ENCODE results near the gene C1QTNF6.
"Not testable (repeated sequence)": the region's sequence is repeated elsewhere in the genome, so short reads cannot be mapped to it uniquely, and the experiment has no call there.

C1QTNF6 gene

GRCh38 chr22:37206118-37206840 is 18.2 kb upstream of the C1QTNF6 start:
- no peak for TF ChIP-seq Cebpa-rat (IDR thresholded peaks at IDR 0.05)
- H3K9me3 ChIP-seq (replicated peaks in 1 of 11): no peaks in the 10 kb centered on the region
- H3K4me2 ChIP-seq: peak overlapping the region in 1 of 11 experiments; percentile 10; a peak in 1 of 22 replicates
- H4K20me1 ChIP-seq: no peaks in the 10 kb centered on the region
- H3K4me3 ChIP-seq: no peak overlapping the region
- H3K27me3 ChIP-seq: no peaks in the 10 kb centered on the region
- no peak overlapping the region for H3K27ac ChIP-seq
- H3K4me1 ChIP-seq: peaks cover 16 to 39% (median 30%) of the 10 kb centered on the region in 10 experiments; a peak in 19 of 20 replicates
- H3K36me3 ChIP-seq: no peaks in the 10 kb centered on the region
- no peak overlapping the region for H3K9ac ChIP-seq

DNA sequence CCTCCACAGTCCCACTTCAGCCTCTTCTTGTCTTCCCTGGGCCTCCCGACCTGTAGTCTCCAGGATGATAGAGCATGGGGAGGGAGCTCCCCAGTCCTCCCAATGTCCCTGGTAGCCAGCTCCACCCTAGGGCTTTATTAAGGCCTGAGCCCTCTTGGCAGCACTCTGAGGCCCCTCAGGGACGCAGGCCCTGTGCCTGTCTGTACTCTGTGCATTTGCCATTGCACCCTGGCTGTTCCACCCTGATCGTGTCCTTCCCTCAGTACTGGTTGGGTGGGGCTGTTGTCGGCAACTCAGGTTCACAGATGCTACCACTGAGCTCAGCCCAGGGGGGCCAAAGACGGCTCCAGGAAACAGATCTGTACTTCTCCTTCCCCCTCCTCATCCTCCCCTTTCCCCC is 17.0 kb upstream of the C1QTNF6 start:
- Histone ChIP-seq H3K4me3 (no peak overlapping the region), H3K36me3 (no peaks in the 10 kb centered on the region), H3K4me2 (peak overlapping the region in 9 of 11 experiments; percentile 10 to 34 (median 21); a peak in 13 of 22 replicates), H3K27ac (no peak overlapping the region), H4K20me1 (no peaks in the 10 kb centered on the region), H3K27me3 (no peaks in the 10 kb centered on the region), H3K9me3 (replicated peaks in 1 of 11) (no peaks in the 10 kb centered on the region), H3K9ac (no peak overlapping the region), H3K4me1 (peaks cover 27 to 51% (median 42%) of the 10 kb centered on the region in 10 experiments)
- TF ChIP-seq Cebpa-rat (IDR thresholded peaks at IDR 0.05): no peak

DNA sequence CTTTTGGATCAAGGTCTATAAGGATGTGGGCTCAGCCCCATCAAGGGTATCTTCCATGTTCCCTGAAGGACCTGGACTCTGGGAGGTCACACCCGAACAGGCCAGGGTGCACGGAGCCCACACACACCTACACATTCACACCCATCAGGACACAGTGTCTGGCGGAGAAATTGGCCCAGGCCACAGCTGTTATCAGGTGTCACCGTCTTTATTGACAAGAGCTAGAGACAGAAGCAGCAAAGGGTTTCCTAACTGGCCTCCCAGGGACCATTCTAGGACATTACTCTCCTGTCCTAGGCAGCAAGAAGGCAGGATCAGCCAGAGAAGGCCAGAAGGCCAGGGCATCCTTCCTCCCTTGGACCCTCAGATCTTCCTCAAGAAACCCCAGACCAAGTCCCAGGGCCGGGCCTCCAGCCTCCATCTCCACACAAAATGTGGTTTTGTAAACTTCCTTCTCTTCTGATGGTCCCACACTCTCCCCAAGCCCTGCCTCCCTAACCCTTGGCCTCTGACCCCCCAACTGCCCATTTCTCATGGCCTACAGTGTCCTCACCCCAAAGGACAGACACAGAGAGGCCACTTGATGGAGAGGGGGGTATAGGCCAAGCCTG is 16.1 kb upstream of the C1QTNF6 start:
- Histone ChIP-seq H3K36me3 (no peaks in the 10 kb centered on the region), H3K27me3 (no peaks in the 10 kb centered on the region), H3K4me2 (peak overlapping the region in 4 of 11 experiments; percentile 10 to 40 (median 29); a peak in 2 of 22 replicates), H4K20me1 (no peaks in the 10 kb centered on the region), H3K9me3 (replicated peaks in 1 of 11) (no peaks in the 10 kb centered on the region), H3K9ac (no peak overlapping the region), H3K27ac (no peak overlapping the region), H3K4me1 (peaks cover 32 to 53% (median 46%) of the 10 kb centered on the region in 10 experiments), H3K4me3 (no peak overlapping the region)
- no peak for TF ChIP-seq Cebpa-rat (IDR thresholded peaks at IDR 0.05)

GRCh38 chr22:37203354-37204044 is 15.5 kb upstream of the C1QTNF6 start:
- peaks cover 32 to 47% (median 42%) of the 10 kb centered on the region in 10 experiments for H3K4me1 ChIP-seq
- no peak overlapping the region for H3K4me3 ChIP-seq
- no peak overlapping the region for H3K27ac ChIP-seq
- no peak overlapping the region for H3K9ac ChIP-seq
- no peak overlapping the region for H3K4me2 ChIP-seq
- no peak for TF ChIP-seq Cebpa-rat (IDR thresholded peaks at IDR 0.05)
- no peaks in the 10 kb centered on the region for H3K36me3 ChIP-seq
- H3K27me3 ChIP-seq: no peaks in the 10 kb centered on the region
- H4K20me1 ChIP-seq: no peaks in the 10 kb centered on the region
- H3K9me3 ChIP-seq (replicated peaks in 1 of 11): no peaks in the 10 kb centered on the region

DNA sequence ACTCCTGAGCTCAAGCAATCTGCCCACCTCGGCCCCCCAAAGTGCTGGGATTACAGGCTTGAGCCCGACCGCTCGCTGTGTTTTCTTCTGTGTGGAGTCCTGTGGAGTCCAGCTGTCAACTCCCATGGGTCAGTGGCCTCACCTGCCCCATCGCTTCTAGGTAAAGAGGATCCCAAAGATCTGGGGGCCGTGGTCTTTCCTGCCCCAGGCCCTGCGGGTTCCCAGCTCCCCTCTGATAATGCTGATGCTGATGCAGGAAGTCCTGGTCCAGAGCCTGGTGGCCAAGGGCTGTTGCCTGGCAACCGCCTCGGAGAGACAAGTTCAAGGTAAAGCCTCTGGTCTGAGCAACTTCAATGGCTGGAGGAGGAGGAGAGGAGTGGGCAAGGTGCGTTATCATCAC is 14.7 kb upstream of the C1QTNF6 start:
- TF ChIP-seq Cebpa-rat (IDR thresholded peaks at IDR 0.05): no peak
- Histone ChIP-seq H3K27ac (no peak overlapping the region), H3K9ac (no peak overlapping the region; a peak in 1 of 22 replicates), H3K9me3 (replicated peaks in 1 of 11) (no peaks in the 10 kb centered on the region), H4K20me1 (no peaks in the 10 kb centered on the region), H3K4me2 (no peak overlapping the region), H3K4me1 (peaks cover 34 to 48% (median 44%) of the 10 kb centered on the region in 10 experiments), H3K4me3 (no peak overlapping the region), H3K36me3 (no peaks in the 10 kb centered on the region), H3K27me3 (no peaks in the 10 kb centered on the region)

- Histone ChIP-seq H3K27me3 (no peaks in the 10 kb centered on the region), H3K4me3 (no peak overlapping the region), H3K27ac (no peak overlapping the region), H3K4me2 (0 out of 22 replicates have a peak overlapping the region, but pooled peaks of 1 of the 11 experiments have one; percentile 7), H3K4me1 (peaks cover 37 to 55% (median 49%) of the 10 kb centered on the region in 10 experiments), H3K36me3 (no peaks in the 10 kb centered on the region), H3K9ac (peak overlapping the region in 2 of 11 experiments; percentile 3 to 28; a peak in 1 of 22 replicates), H4K20me1 (no peaks in the 10 kb centered on the region), H3K9me3 (replicated peaks in 1 of 11) (no peaks in the 10 kb centered on the region)
- TF ChIP-seq Cebpa-rat (IDR thresholded peaks at IDR 0.05): no peak
These were observed 14.0 kb upstream of the C1QTNF6 start for GRCh38 chr22:37202001-37202555.

DNA sequence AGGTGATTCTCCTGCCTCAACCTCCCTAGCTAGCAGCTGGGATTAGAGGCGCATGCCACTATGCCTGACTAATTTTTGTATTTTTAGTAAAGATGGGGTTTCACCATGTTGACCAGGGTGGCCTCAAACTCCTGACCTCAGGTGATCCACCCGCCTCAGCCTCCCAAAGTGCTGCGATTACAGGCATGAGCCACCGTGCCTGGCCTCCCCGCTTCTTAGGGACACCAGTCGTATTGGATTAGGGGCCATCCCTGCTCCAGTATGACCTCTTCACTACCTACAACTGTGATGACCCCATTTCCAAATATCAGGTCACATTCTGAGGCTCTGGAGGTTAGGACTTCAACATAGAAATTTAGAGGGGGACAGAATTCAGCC is 13.4 kb upstream of the C1QTNF6 start:
- not testable (repeated sequence) for H3K4me3 ChIP-seq; H4K20me1 ChIP-seq; H3K27ac ChIP-seq; H3K9me3 ChIP-seq (replicated peaks in 1 of 11); H3K27me3 ChIP-seq; H3K36me3 ChIP-seq
- H3K4me1 ChIP-seq: peaks cover 37 to 55% (median 50%) of the 10 kb centered on the region in 10 experiments
- peak overlapping the region in 3 of 11 experiments; percentile 7 to 67 (median 50); a peak in 1 of 22 replicates for H3K4me2 ChIP-seq
- peak overlapping the region in 2 of 11 experiments; percentile 12 to 28; a peak in 1 of 22 replicates for H3K9ac ChIP-seq

DNA sequence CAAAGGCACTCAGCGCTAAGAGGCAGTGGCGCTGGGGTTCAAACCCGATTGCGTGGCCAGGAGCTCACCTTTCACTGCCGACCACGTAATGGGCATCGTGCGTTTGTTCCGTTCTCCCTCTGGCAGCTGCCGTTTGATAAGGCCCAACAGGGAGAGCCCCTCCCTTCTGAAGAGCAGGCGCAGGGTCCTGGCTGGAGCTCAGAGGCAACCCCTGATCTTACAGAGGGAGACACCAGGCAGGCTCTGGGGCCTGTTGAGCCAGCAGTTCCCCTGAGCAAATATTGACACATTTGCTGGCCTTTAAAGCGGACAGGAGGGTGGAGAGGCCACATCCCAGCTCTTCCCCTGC is 11.7 kb upstream of the C1QTNF6 start:
- Histone ChIP-seq H4K20me1 (no peaks in the 10 kb centered on the region), H3K27ac (peak overlapping the region in 5 of 11 experiments; percentile 2 to 23 (median 13); a peak in 3 of 22 replicates), H3K4me3 (no peak overlapping the region), H3K9ac (peak overlapping the region in 10 of 11 experiments; percentile 0 to 57 (median 36); a peak in 17 of 22 replicates), H3K9me3 (replicated peaks in 1 of 11) (no peaks in the 10 kb centered on the region), H3K27me3 (no peaks in the 10 kb centered on the region), H3K4me2 (peak overlapping the region; percentile 20 to 98 (median 67)), H3K4me1 (peaks cover 29 to 48% (median 41%) of the 10 kb centered on the region in 10 experiments), H3K36me3 (no peaks in the 10 kb centered on the region)
- no peak for TF ChIP-seq Cebpa-rat (IDR thresholded peaks at IDR 0.05)
